ENCODE results near the gene ZFAND4.

Gene ZFAND4

GRCh38 chr10:45594276-45595157 lies 78.1 kb downstream of the ZFAND4 start:
- peak overlapping the region; percentile 57 to 78 (median 68); a peak in 20 of 22 replicates for H3K27ac ChIP-seq

DNA sequence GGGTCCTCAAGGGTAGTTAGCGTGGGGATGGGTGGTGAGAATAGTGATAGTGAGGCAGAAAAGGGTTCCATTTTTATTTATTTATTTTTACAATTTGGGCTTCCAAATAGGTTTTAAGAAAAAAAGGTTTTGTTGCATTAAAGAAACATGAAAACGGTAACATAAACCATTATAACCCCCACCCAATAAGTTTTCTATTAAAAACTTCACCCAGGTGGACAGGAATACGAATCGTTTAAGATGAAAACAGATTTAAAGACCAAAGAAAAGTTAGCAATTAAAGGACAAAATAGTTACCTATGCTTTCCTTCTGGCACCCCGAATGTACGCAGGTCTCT lies 78.7 kb downstream of the ZFAND4 start:
- Histone ChIP-seq H3K9me3 (replicated peaks in 1 of 11) (peaks cover 8 to 16% (median 14%) of the 10 kb centered on the region in 11 experiments; a peak in 20 of 22 replicates), H3K27me3 (no peaks in the 10 kb centered on the region), H3K4me2 (peak overlapping the region; percentile 81 to 96 (median 93)), H3K36me3 (peaks cover 7 to 18% (median 14%) of the 10 kb centered on the region in 11 experiments; a peak in 19 of 22 replicates), H3K9ac (peak overlapping the region; percentile 70 to 89 (median 81)), H4K20me1 (peaks cover 0 to 9% (median 0%) of the 10 kb centered on the region in 11 experiments; a peak in 2 of 22 replicates), H3K27ac (peak overlapping the region; percentile 57 to 78 (median 68); a peak in 17 of 22 replicates), H3K4me3 (peak overlapping the region; percentile 71 to 88 (median 80)), H3K4me1 (peaks cover 15 to 26% (median 23%) of the 10 kb centered on the region in 10 experiments)
- TF ChIP-seq Cebpa-rat (IDR thresholded peaks at IDR 0.05) = no peak

More at GRCh38 chr10:45594276-45595157, 78.1 kb downstream of the ZFAND4 start:
- H3K4me3 ChIP-seq = peak overlapping the region; percentile 71 to 88 (median 80)
- H4K20me1 ChIP-seq = peaks cover 0 to 9% (median 0%) of the 10 kb centered on the region in 11 experiments; a peak in 2 of 22 replicates
- peaks cover 15 to 26% (median 23%) of the 10 kb centered on the region in 10 experiments for H3K4me1 ChIP-seq
- peak overlapping the region; percentile 70 to 89 (median 81) for H3K9ac ChIP-seq
- no peak for TF ChIP-seq Cebpa-rat (IDR thresholded peaks at IDR 0.05)
- H3K9me3 ChIP-seq (replicated peaks in 1 of 11) = peaks cover 9 to 16% (median 12%) of the 10 kb centered on the region in 11 experiments
- peak overlapping the region; percentile 81 to 96 (median 93) for H3K4me2 ChIP-seq
- no peaks in the 10 kb centered on the region for H3K27me3 ChIP-seq
- H3K36me3 ChIP-seq = peaks cover 7 to 12% (median 9%) of the 10 kb centered on the region in 11 experiments; a peak in 18 of 22 replicates

DNA sequence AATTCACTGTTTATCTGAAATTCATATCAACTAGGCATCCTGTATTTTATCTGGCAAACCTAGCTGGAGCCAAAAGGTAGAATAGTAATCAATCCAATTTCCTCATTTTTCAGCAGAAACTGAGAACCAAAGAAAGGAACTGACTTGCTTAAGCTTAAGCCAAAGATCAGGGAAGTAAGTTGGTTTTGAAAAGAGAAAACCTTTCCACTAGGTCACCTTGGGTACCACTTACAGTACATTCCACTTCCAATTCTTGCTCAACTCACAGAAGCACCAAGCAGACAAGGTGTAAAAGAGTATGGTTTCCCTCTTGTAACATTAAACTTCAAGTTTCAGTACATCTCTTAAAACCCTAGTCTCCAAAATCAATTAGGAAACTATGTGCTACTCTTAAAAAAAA lies 79.6 kb downstream of the ZFAND4 start:
- Histone ChIP-seq H3K4me1 (peaks cover 15 to 26% (median 23%) of the 10 kb centered on the region in 10 experiments), H3K27ac (no peak overlapping the region), H3K4me3 (peak overlapping the region in 2 of 10 experiments; percentile 86 to 88; a peak in 3 of 20 replicates), H3K4me2 (peak overlapping the region; percentile 81 to 96 (median 93); a peak in 21 of 22 replicates), H4K20me1 (peaks cover 0 to 9% (median 0%) of the 10 kb centered on the region in 11 experiments; a peak in 2 of 22 replicates), H3K27me3 (no peaks in the 10 kb centered on the region), H3K36me3 (peaks cover 7 to 21% (median 15%) of the 10 kb centered on the region in 11 experiments; a peak in 19 of 22 replicates), H3K9me3 (replicated peaks in 1 of 11) (peaks cover 8 to 17% (median 14%) of the 10 kb centered on the region in 11 experiments; a peak in 20 of 22 replicates), H3K9ac (0 out of 22 replicates have a peak overlapping the region, but pooled peaks of 1 of the 11 experiments have one; percentile 88)
- TF ChIP-seq Cebpa-rat (IDR thresholded peaks at IDR 0.05) = no peak

DNA sequence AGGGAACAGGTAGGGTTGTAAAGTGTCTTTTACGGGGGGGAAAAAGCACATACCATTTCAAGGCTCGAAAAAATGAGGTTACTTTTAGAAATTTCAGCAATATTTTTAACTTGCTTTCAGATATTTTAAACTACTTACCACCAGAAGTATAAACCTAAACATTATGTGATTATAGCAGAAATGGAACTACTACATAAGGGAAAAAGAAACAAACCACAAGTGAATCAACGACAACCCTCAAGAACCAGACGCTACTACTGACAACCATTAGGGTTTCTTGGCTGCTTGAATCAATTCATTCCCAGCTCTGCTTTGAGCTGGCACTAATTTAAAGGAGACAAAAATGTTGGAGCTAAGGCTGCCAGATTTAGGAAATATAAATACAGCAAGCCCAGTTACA lies 80.1 kb downstream of the ZFAND4 start:
- Histone ChIP-seq H3K4me3 (no peak overlapping the region), H3K4me1 (peaks cover 15 to 26% (median 23%) of the 10 kb centered on the region in 10 experiments), H3K9ac (no peak overlapping the region), H3K9me3 (replicated peaks in 1 of 11) (peaks cover 12 to 20% (median 14%) of the 10 kb centered on the region in 11 experiments; a peak in 20 of 22 replicates), H3K27ac (no peak overlapping the region), H3K4me2 (peak overlapping the region; percentile 35 to 96 (median 90); a peak in 18 of 22 replicates), H3K27me3 (no peaks in the 10 kb centered on the region), H4K20me1 (peaks cover 0 to 9% (median 0%) of the 10 kb centered on the region in 11 experiments; a peak in 2 of 22 replicates), H3K36me3 (peaks cover 7 to 21% (median 15%) of the 10 kb centered on the region in 11 experiments; a peak in 19 of 22 replicates)
- TF ChIP-seq Cebpa-rat (IDR thresholded peaks at IDR 0.05) = no peak

- Histone ChIP-seq H3K4me3 (no peak overlapping the region), H3K9me3 (replicated peaks in 1 of 11) (peaks cover 22 to 31% (median 26%) of the 10 kb centered on the region in 11 experiments), H4K20me1 (peaks cover 0 to 9% (median 0%) of the 10 kb centered on the region in 11 experiments; a peak in 2 of 22 replicates), H3K9ac (no peak overlapping the region), H3K36me3 (peaks cover 7 to 31% (median 17%) of the 10 kb centered on the region in 11 experiments; a peak in 19 of 22 replicates), H3K4me1 (peaks cover 15 to 26% (median 23%) of the 10 kb centered on the region in 10 experiments), H3K27me3 (no peaks in the 10 kb centered on the region), H3K4me2 (no peak overlapping the region), H3K27ac (no peak overlapping the region)
- no peak for TF ChIP-seq Cebpa-rat (IDR thresholded peaks at IDR 0.05)
Measured at GRCh38 chr10:45591280-45591679, 81.3 kb downstream of the ZFAND4 start.

DNA sequence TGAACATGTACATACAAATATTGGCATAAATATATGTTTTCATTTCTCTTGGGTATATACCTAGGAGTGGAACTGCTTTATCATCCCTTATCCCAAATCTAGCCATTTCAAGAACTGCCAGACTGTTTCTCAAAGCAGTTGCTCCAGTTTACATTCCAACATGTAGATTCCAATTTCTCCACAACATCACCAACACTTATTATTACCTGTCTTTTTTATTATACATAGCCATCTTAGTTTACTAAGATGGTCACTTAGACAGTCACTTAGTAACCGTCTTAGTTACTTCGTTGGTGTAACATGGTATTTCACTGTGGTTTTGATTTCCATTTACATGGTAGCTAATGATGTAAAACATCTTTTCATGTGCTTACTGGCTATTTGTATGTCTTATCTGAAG lies 82.7 kb downstream of the ZFAND4 start:
- no peak overlapping the region for H3K4me2 ChIP-seq
- no peak for TF ChIP-seq Cebpa-rat (IDR thresholded peaks at IDR 0.05)
- peaks cover 12 to 23% (median 20%) of the 10 kb centered on the region in 10 experiments for H3K4me1 ChIP-seq
- H3K36me3 ChIP-seq = peaks cover 7 to 34% (median 20%) of the 10 kb centered on the region in 11 experiments; a peak in 19 of 22 replicates
- H3K9ac ChIP-seq = no peak overlapping the region
- no peak overlapping the region for H3K4me3 ChIP-seq
- peaks cover 30 to 41% (median 35%) of the 10 kb centered on the region in 11 experiments for H3K9me3 ChIP-seq (replicated peaks in 1 of 11)
- no peaks in the 10 kb centered on the region for H3K27me3 ChIP-seq
- H4K20me1 ChIP-seq = peaks cover 0 to 10% (median 0%) of the 10 kb centered on the region in 11 experiments; a peak in 3 of 22 replicates
- H3K27ac ChIP-seq = no peak overlapping the region

GRCh38 chr10:45589009-45589408 lies 83.6 kb downstream of the ZFAND4 start:
- peaks cover 0 to 14% (median 0%) of the 10 kb centered on the region in 11 experiments; a peak in 3 of 22 replicates for H4K20me1 ChIP-seq
- H3K9me3 ChIP-seq (replicated peaks in 1 of 11) = peaks cover 33 to 48% (median 41%) of the 10 kb centered on the region in 11 experiments
- peaks cover 7 to 34% (median 20%) of the 10 kb centered on the region in 11 experiments; a peak in 19 of 22 replicates for H3K36me3 ChIP-seq
- no peak overlapping the region for H3K4me2 ChIP-seq
- H3K27ac ChIP-seq = no peak overlapping the region
- H3K9ac ChIP-seq = no peak overlapping the region
- TF ChIP-seq Cebpa-rat (IDR thresholded peaks at IDR 0.05) = no peak
- H3K4me3 ChIP-seq = no peak overlapping the region
- no peaks in the 10 kb centered on the region for H3K27me3 ChIP-seq
- peaks cover 10 to 23% (median 19%) of the 10 kb centered on the region in 10 experiments for H3K4me1 ChIP-seq

GRCh38 chr10:45586028-45586824 lies 86.3 kb downstream of the ZFAND4 start:
- Histone ChIP-seq H3K9me3 (replicated peaks in 1 of 11) (peaks cover 33 to 48% (median 41%) of the 10 kb centered on the region in 11 experiments), H3K4me2 (no peak overlapping the region), H4K20me1 (peaks cover 0 to 19% (median 0%) of the 10 kb centered on the region in 11 experiments; a peak in 3 of 22 replicates), H3K9ac (no peak overlapping the region), H3K36me3 (peaks cover 7 to 34% (median 20%) of the 10 kb centered on the region in 11 experiments; a peak in 19 of 22 replicates), H3K4me1 (peaks cover 3 to 14% (median 10%) of the 10 kb centered on the region in 10 experiments), H3K4me3 (no peak overlapping the region), H3K27ac (no peak overlapping the region), H3K27me3 (no peaks in the 10 kb centered on the region)
- TF ChIP-seq Cebpa-rat (IDR thresholded peaks at IDR 0.05) = no peak

Measured in BLaER1 treated with 17β-estradiol and CSF1 and Interleukin-3, amounts not matched to agents 10 nM and 100 nM (cell line).